HCT116 (cell line): ENCODE data around the gene PCLO. TPM values are rescaled to one million over a fixed set of nuclear protein-coding genes. Genes with fewer than 3 reads are reported as not detected.

Experiments used
- ATAC-seq: fragments of 200-7000 bp; cut with Tn5 transposase; 2 replicates; pipeline ENCODE4 v1.9.1; 2020; ENCODE audit warnings: mild to moderate bottlenecking, moderate library complexity
- BruUV-seq: library from RNA; stranded (reverse); fragments of 400-500 nt; replicated peaks from 2 replicates; lab custom pipeline; 2021; lab: Mats Ljungman, UMichigan
- CTCF ChIA-PET: fragments of 300-600 bp; sonication (Branson Sonifier 250); formaldehyde crosslinking; loops from one replicate; lab custom pipeline; 2021; ENCODE audit warnings: antibody characterized with exemption; lab: Charles Lee
- POLR2A ChIA-PET: fragments of 300-600, 350-600 bp; sonication (Branson Sonifier 250); formaldehyde crosslinking; loops from one replicate; lab custom pipeline; 2021; ENCODE audit warnings: antibody characterized with exemption; lab: Charles Lee
- RAD21 ChIA-PET, 2 experiments: fragments of 300-600 bp; sonication (Branson Sonifier 250); formaldehyde crosslinking; loops; one replicate each; lab custom pipeline; 2023; ENCODE audit warnings: low total read pairs in 2 of 2; ENCODE audit not compliant: uncharacterized antibody in 2 of 2, unreplicated experiment in 2 of 2, low non-redundant PET in 1 of 2; lab: Charles Lee
- DNase-seq: peaks from one replicate; pipeline ENCODE4 v3.0.0-alpha.2; 2010; ENCODE audit warnings: low read depth, low spot score
- H2AFZ ChIP-seq: fragments of 200-600 bp; shearing (Covaris generic), sonication (generic); 2 replicates; pipeline ENCODE4 v1.6.1; 2017; ENCODE audit warnings: low read depth, mixed run types, mixed read lengths, antibody characterized with exemption, low read length; ENCODE audit not compliant: poor library complexity, severe bottlenecking
- H3K27ac ChIP-seq: 2 replicates; pipeline ENCODE4 v1.5.1; 2012; ENCODE audit warnings: low read depth, low read length
- H3K27me3 ChIP-seq: fragments of 200-600 bp; sonication (generic); 2 replicates; pipeline ENCODE4 v1.6.1; 2016; ENCODE audit warnings: mixed run types, low read length, mixed read lengths; ENCODE audit not compliant: insufficient read depth
- H3K36me3 ChIP-seq, 2 experiments: fragments of 200-500 bp in 1 of 2; fragments of 200-600 bp in 1 of 2; sonication (Bioruptor generic) in 1 of 2; sonication (generic) in 1 of 2; 2 replicates each; pipeline versions ENCODE4 v1.5.1 to v1.6.1; 2014 to 2016; ENCODE audit warnings: low read length in 2 of 2, inconsistent platforms in 1 of 2, mixed read lengths in 1 of 2, mixed run types in 1 of 2; ENCODE audit not compliant: insufficient read depth in 2 of 2, control insufficient read depth in 1 of 2
- H3K4me1 ChIP-seq, 2 experiments: fragments of 200-600 bp in 1 of 2; sonication (generic) in 1 of 2; 2 replicates each; pipeline versions ENCODE4 v1.5.1 to v1.6.1; 2012 to 2017; ENCODE audit warnings: low read length in 2 of 2, inconsistent platforms in 1 of 2, mild to moderate bottlenecking in 1 of 2, mixed read lengths in 1 of 2, mixed run types in 1 of 2, moderate library complexity in 1 of 2; ENCODE audit not compliant: insufficient read depth in 2 of 2, control insufficient read depth in 1 of 2
- H3K4me2 ChIP-seq: fragments of 200-600 bp; sonication (generic); 2 replicates; pipeline ENCODE4 v1.6.1; 2017; ENCODE audit warnings: mixed run types, low read length, mixed read lengths
- H3K4me3 ChIP-seq, 2 experiments: fragments of 200-600 bp in 1 of 2; sonication (generic) in 1 of 2; replicated peaks in 1 of 2; 2 replicates each; pipeline ENCODE4 v1.5.1; 2011 to 2016; ENCODE audit warnings: low read length in 2 of 2, control low read depth in 1 of 2, low read depth in 1 of 2, mild to moderate bottlenecking in 1 of 2, mixed read lengths in 1 of 2, mixed run types in 1 of 2
- H3K79me2 ChIP-seq: fragments of 200-600 bp; sonication (generic); 2 replicates; pipeline ENCODE4 v1.6.1; 2017; ENCODE audit warnings: mild to moderate bottlenecking, mixed run types, low read length, moderate library complexity, mixed read lengths; ENCODE audit not compliant: insufficient read depth
- H3K9ac ChIP-seq: fragments of 200-600 bp; sonication (generic); 2 replicates; pipeline ENCODE4 v1.6.1; 2016; ENCODE audit warnings: low read length, mixed read lengths
- H3K9me2 ChIP-seq: fragments of 200-600 bp; sonication (generic), shearing (Covaris generic); 2 replicates; pipeline ENCODE4 v1.6.1; 2017; ENCODE audit warnings: mixed run types, mild to moderate bottlenecking, moderate library complexity; ENCODE audit not compliant: insufficient read depth
- H3K9me3 ChIP-seq, 2 experiments: fragments of 200-500 bp in 1 of 2; fragments of 200-600 bp in 1 of 2; sonication (Bioruptor generic) in 1 of 2; sonication (generic) in 1 of 2; 2 replicates each; pipeline ENCODE4 v1.6.1; 2014 to 2017; ENCODE audit warnings: low read length in 2 of 2, mixed read lengths in 2 of 2, inconsistent platforms in 1 of 2, low read depth in 1 of 2, mild to moderate bottlenecking in 1 of 2, mixed run types in 1 of 2, moderate library complexity in 1 of 2; ENCODE audit not compliant: control insufficient read depth in 1 of 2, insufficient read depth in 1 of 2
- H4K20me1 ChIP-seq: fragments of 200-600 bp; sonication (generic), shearing (Covaris generic); 2 replicates; pipeline ENCODE4 v1.6.1; 2017; ENCODE audit warnings: mixed run types, mild to moderate bottlenecking, moderate library complexity; ENCODE audit not compliant: insufficient read depth
- CBX3 ChIP-seq: IDR thresholded peaks from 2 replicates; pipeline ENCODE4 v1.6.1; 2012; ENCODE audit warnings: low read depth
- CEBPB ChIP-seq: IDR thresholded peaks from 2 replicates; pipeline ENCODE4 v1.6.1; 2012; ENCODE audit warnings: low read depth
- EGR1 ChIP-seq: IDR thresholded peaks from 2 replicates; pipeline ENCODE4 v1.6.1; 2012; ENCODE audit warnings: low read depth
- EZH2 ChIP-seq: fragments of 200-600 bp; sonication (generic); IDR thresholded peaks from 2 replicates; pipeline ENCODE4 v1.6.1; 2017; ENCODE audit warnings: antibody characterized with exemption, mixed run types
- EZH2phosphoT487 ChIP-seq: fragments of 200-600 bp; IDR thresholded peaks from 2 replicates; pipeline ENCODE4 v1.6.1; 2018; ENCODE audit warnings: antibody characterized with exemption, borderline replicate concordance
- JUND ChIP-seq: IDR thresholded peaks from 2 replicates; pipeline ENCODE4 v1.6.1; 2012
- POLR2AphosphoS5 ChIP-seq: IDR thresholded peaks from 2 replicates; pipeline ENCODE4 v1.6.1; 2011; ENCODE audit warnings: mild to moderate bottlenecking, low read depth, low read length, moderate library complexity
- RAD21 ChIP-seq: IDR thresholded peaks from 2 replicates; pipeline ENCODE4 v1.6.1; 2012; ENCODE audit warnings: low read depth, mild to moderate bottlenecking
- SIN3A ChIP-seq: IDR thresholded peaks from 2 replicates; pipeline ENCODE4 v1.6.1; 2012; ENCODE audit warnings: low read depth
- SP1 ChIP-seq: IDR thresholded peaks from 2 replicates; pipeline ENCODE4 v1.6.1; 2012; ENCODE audit warnings: low read depth
- TCF7L2 ChIP-seq: IDR thresholded peaks from 2 replicates; pipeline ENCODE4 v1.7.0; 2011; ENCODE audit warnings: borderline replicate concordance, inconsistent platforms; ENCODE audit not compliant: insufficient read depth, insufficient read length; ENCODE audit errors: extremely low read depth
- ZNF274 ChIP-seq: fragments of 200-500 bp; sonication (Bioruptor generic); IDR thresholded peaks from 2 replicates; pipeline ENCODE4 v1.6.1; 2014; ENCODE audit warnings: mild to moderate bottlenecking, low read depth, low read length, inconsistent platforms
- intact Hi-C: fragments of 100-400 bp; cut with micrococcal nuclease; formaldehyde crosslinking; loops from 2 replicates; pipeline ENCODE4 v1.10.0; 2022
- total RNA-seq: library from RNA; stranded (reverse); gene quantifications from one replicate; pipeline ENCODE4 v1.2.1, GENCODE V29; 2021; ENCODE audit not compliant: unreplicated experiment
- TF ChIP-seq, protein P1 (sequence below): IDR thresholded peaks from 2 replicates; pipeline ENCODE4 v1.6.1; 2012
- TF ChIP-seq, protein P2 (sequence below): IDR thresholded peaks from 2 replicates; pipeline ENCODE4 v1.6.1; 2012; ENCODE audit warnings: low read depth
- TF ChIP-seq, protein P3 (sequence below): IDR thresholded peaks from 2 replicates; pipeline ENCODE4 v1.6.1; 2011; ENCODE audit warnings: mild to moderate bottlenecking, low read length, moderate library complexity; ENCODE audit not compliant: insufficient replicate concordance; ENCODE audit errors: extremely low read depth

PCLO gene
- total RNA-seq, 1 experiment from 2014 or later = 2.4 TPM

DNA sequence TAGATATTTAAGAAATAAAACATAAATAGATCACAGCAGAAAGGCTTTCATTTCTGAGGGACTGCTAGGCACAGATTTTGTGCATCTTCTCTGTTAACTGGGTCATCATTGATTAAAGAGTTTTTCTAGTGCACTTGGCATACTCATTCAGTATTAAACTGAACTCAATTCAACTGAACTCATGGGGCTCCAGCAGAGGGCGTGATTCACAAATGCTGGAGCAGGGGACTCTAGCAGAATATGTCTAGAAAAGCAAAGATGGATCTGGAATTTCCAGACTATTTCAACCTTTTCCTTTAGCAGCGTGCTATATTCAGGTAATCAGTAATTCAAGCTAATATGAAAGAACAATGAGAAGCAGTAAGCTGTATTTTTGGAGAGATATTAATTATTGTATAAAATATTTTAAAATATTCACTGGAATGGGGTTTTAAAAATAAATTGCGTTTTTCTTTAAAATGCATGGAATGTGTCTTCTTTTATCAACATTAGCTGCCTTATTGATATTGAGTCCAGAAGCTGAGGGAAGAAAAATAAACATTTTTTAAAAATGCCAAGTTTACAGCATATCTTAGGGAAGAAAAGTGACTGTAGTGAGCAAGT lies 422.3 kb downstream of the PCLO start (continued):
- no peak for TF ChIP-seq EZH2phosphoT487

DNA sequence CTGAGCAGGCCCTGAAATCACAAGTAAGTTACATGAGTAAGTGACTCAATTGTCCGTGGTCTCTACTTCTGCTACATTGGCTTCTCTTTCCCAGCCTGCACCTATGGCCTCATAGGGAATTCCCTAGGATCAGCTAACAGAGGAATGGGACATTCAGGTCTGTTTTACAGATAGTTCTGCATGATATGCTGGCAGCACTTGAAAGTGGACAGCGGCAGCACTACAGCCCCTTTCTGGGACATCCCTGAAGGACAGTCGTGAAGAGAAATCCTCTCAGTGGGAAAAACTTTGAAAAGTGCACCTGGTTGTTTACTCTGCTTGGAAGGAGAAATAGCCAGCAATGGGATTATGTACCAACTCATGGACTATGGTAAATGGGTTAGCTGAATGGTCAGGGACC lies 426.1 kb downstream of the PCLO start:
- no peak for DNase-seq
- Histone ChIP-seq H3K9me3 (no peaks in the 10 kb centered on the region), H3K27ac (no peak overlapping the region), H3K79me2 (no peaks in the 10 kb centered on the region), H3K4me3 (no peak overlapping the region), H2AFZ (no peak overlapping the region), H3K9me2 (no peaks in the 10 kb centered on the region), H3K4me1 (no peaks in the 10 kb centered on the region), H3K4me2 (no peak overlapping the region), H4K20me1 (no peaks in the 10 kb centered on the region), H3K27me3 (no peaks in the 10 kb centered on the region), H3K9ac (no peak overlapping the region), H3K36me3 (no peaks in the 10 kb centered on the region)
- ChIA-PET CTCF (no interaction called here), POLR2A (no interaction called here), RAD21 (no interaction called here)
- TF ChIP-seq, protein P1, sequence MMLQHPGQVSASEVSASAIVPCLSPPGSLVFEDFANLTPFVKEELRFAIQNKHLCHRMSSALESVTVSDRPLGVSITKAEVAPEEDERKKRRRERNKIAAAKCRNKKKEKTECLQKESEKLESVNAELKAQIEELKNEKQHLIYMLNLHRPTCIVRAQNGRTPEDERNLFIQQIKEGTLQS = no peak
- no peak for TF ChIP-seq ZNF274
- no peak for TF ChIP-seq EZH2phosphoT487
- no peak for TF ChIP-seq POLR2AphosphoS5
- TF ChIP-seq EZH2 = no peak
- no peak for TF ChIP-seq SP1
- TF ChIP-seq CEBPB = no peak
- no peak for TF ChIP-seq TCF7L2
- TF ChIP-seq, protein P2, sequence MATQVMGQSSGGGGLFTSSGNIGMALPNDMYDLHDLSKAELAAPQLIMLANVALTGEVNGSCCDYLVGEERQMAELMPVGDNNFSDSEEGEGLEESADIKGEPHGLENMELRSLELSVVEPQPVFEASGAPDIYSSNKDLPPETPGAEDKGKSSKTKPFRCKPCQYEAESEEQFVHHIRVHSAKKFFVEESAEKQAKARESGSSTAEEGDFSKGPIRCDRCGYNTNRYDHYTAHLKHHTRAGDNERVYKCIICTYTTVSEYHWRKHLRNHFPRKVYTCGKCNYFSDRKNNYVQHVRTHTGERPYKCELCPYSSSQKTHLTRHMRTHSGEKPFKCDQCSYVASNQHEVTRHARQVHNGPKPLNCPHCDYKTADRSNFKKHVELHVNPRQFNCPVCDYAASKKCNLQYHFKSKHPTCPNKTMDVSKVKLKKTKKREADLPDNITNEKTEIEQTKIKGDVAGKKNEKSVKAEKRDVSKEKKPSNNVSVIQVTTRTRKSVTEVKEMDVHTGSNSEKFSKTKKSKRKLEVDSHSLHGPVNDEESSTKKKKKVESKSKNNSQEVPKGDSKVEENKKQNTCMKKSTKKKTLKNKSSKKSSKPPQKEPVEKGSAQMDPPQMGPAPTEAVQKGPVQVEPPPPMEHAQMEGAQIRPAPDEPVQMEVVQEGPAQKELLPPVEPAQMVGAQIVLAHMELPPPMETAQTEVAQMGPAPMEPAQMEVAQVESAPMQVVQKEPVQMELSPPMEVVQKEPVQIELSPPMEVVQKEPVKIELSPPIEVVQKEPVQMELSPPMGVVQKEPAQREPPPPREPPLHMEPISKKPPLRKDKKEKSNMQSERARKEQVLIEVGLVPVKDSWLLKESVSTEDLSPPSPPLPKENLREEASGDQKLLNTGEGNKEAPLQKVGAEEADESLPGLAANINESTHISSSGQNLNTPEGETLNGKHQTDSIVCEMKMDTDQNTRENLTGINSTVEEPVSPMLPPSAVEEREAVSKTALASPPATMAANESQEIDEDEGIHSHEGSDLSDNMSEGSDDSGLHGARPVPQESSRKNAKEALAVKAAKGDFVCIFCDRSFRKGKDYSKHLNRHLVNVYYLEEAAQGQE = no peak
- no peak for TF ChIP-seq RAD21
- TF ChIP-seq EGR1 = no peak
- TF ChIP-seq CBX3 = no peak
- TF ChIP-seq JUND = no peak
- no peak for TF ChIP-seq SIN3A
- TF ChIP-seq, protein P3, sequence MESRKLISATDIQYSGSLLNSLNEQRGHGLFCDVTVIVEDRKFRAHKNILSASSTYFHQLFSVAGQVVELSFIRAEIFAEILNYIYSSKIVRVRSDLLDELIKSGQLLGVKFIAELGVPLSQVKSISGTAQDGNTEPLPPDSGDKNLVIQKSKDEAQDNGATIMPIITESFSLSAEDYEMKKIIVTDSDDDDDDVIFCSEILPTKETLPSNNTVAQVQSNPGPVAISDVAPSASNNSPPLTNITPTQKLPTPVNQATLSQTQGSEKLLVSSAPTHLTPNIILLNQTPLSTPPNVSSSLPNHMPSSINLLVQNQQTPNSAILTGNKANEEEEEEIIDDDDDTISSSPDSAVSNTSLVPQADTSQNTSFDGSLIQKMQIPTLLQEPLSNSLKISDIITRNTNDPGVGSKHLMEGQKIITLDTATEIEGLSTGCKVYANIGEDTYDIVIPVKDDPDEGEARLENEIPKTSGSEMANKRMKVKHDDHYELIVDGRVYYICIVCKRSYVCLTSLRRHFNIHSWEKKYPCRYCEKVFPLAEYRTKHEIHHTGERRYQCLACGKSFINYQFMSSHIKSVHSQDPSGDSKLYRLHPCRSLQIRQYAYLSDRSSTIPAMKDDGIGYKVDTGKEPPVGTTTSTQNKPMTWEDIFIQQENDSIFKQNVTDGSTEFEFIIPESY = no peak
- intact Hi-C loops = no loop called here
- ATAC-seq = no peak
- BruUV-seq = no TSS peak
